Sigmoid colon (tissue), 7 donors: ENCODE measurements around the gene NFKB2. TPM values are rescaled to one million over a fixed set of nuclear protein-coding genes. Genes with fewer than 3 reads are reported as not detected.

Experiments
- DNase-seq: peaks from one replicate; pipeline ENCODE4 v3.0.0-alpha.2; 2019
- H3K27ac ChIP-seq, 4 donors: fragments of 200-600 bp; sonication (generic); one replicate each; pipeline ENCODE4 v1.5.1; 2016 to 2019; ENCODE audit warnings: mild to moderate bottlenecking in 1 of 4
- H3K27me3 ChIP-seq, 3 donors: fragments of 200-600 bp; sonication (generic); one replicate each; pipeline ENCODE4 v1.5.1; 2019; ENCODE audit warnings: mild to moderate bottlenecking in 1 of 3
- H3K36me3 ChIP-seq, 4 donors: fragments of 200-600 bp; sonication (generic); one replicate each; pipeline ENCODE4 v1.5.1; 2016 to 2019
- H3K4me1 ChIP-seq, 4 donors: fragments of 200-600 bp; sonication (generic); one replicate each; pipeline ENCODE4 v1.5.1; 2017 to 2019
- H3K4me3 ChIP-seq, 4 donors: fragments of 200-600 bp; sonication (generic); one replicate each; pipeline ENCODE4 v1.5.1; 2017 to 2019; ENCODE audit warnings: mild to moderate bottlenecking in 2 of 4, moderate library complexity in 1 of 4
- H3K9me3 ChIP-seq, 4 donors: fragments of 200-600 bp in 3 of 4; sonication (generic) in 3 of 4; one replicate each; pipeline versions ENCODE4 v1.5.1 to v1.6.1; 2013 to 2019
- CTCF ChIP-seq, 4 experiments: fragments of 450-650 bp in 3 of 4; fragments of 200-600 bp in 1 of 4; IDR thresholded peaks; one replicate each; pipeline ENCODE4 v1.5.1; 2016 to 2019; ENCODE audit warnings: antibody characterized with exemption in 4 of 4, mild to moderate bottlenecking in 3 of 4, moderate library complexity in 2 of 4
- EP300 ChIP-seq, 4 donors: sonication (generic); formaldehyde crosslinking; IDR thresholded peaks; one replicate each; pipeline ENCODE4 v1.6.1; 2017; ENCODE audit warnings: antibody characterized with exemption in 4 of 4
- POLR2A ChIP-seq, 2 donors: fragments of 450-650 bp; IDR thresholded peaks; one replicate each; pipeline ENCODE4 v1.6.1; 2016; ENCODE audit warnings: antibody characterized with exemption in 2 of 2, mild to moderate bottlenecking in 2 of 2, moderate library complexity in 2 of 2
- POLR2AphosphoS5 ChIP-seq, 4 donors: sonication (generic); formaldehyde crosslinking; IDR thresholded peaks; one replicate each; pipeline ENCODE4 v1.6.1; 2017; ENCODE audit warnings: antibody characterized with exemption in 4 of 4
- WGBS, 2 donors: extraction: QIAGEN DNeasy Blood & Tissue Kit; methylation state at CpG; one replicate each; pipeline ENCODE4 v1.1.7; 2013; 5-methylcytosine and 5-hydroxymethylcytosine counted together
- intact Hi-C: fragments of 100-400 bp; cut with DNase I; formaldehyde crosslinking; loops from one replicate; pipeline ENCODE4 v1.15.1; 2023
- polyA plus RNA-seq, 3 donors: library from polyadenylated mRNA; stranded (reverse); fragments of 200-250 nt; gene quantifications; one replicate each; pipeline ENCODE4 v1.2.3, GENCODE V29; 2013
- small RNA-seq, 3 donors: library from RNA; depleted of rRNA; stranded (forward); fragments of <200 nt; gene quantifications; one replicate each; pipeline ENCODE3, GENCODE V24; 2016
- total RNA-seq, 4 donors: library from RNA; depleted of rRNA; stranded (reverse); fragments of >200 nt; gene quantifications; one replicate each; pipeline ENCODE4 v1.1.0, GENCODE V29; 2016
- donor health status: healthy with polysubstance abuse.
- donor health status: Bipolar disorder and iron deficiency.
- donor health status: healthy.

NFKB2 gene
- total and polyA plus RNA-seq, 7 donors = 5.4 to 41.5 (median 31.6) TPM

- H3K4me1 ChIP-seq = peaks cover 0 to 20% (median 17%) of the 10 kb centered on the region in 4 donors
- H3K36me3 ChIP-seq = no peaks in the 10 kb centered on the region
- no peak for DNase-seq
- H3K9me3 ChIP-seq = no peaks in the 10 kb centered on the region
- H3K4me3 ChIP-seq = peak within 1 kb of the TSS; percentile 60 to 86 (median 70)
- intact Hi-C loops = loop anchor here (2.0 kb wide), 1 partner anchor 19 kb away; the partner anchor contains the start of gene CUEDC2
- H3K27ac ChIP-seq = peak within 1 kb of the TSS; percentile 83 to 88 (median 84)
- H3K27me3 ChIP-seq = no peaks in the 10 kb centered on the region
- WGBS, 2 donors = 8 to 27% methylated on average over 28 of the region's 28 CpGs
- TF ChIP-seq CTCF (IDR thresholded peaks at IDR 0.05) (no peak), POLR2AphosphoS5 (IDR thresholded peaks at IDR 0.05) (no peak), POLR2A (IDR thresholded peaks at IDR 0.05) (no peak), EP300 (IDR thresholded peaks at IDR 0.05) (no peak)
These were observed 55.8 kb downstream of the NFKB2 start, which contains the start of gene C10orf95 for GRCh38 chr10:102451105-102451969. C10orf95 (minus strand) TSS chr10:102451543; CDS start chr10:102451093, 450 bp downstream.

Small RNA genes within 50 kb of the gene (small RNA-seq; reads per million reads assigned to genes)
- 424 to 754 (median 478) reads per million in 3 donors for gene MIR146B

Other genes with a start within 250 kb of the NFKB2 start
- gene NOLC1, start 243.3 kb upstream of the NFKB2 start, total RNA-seq = 10 to 100 TPM; 30.2 to 50.0 (median 44.8) TPM
- 10 to 100 TPM; 14.4 to 51.4 (median 20.1) TPM for gene NOLC1, start 243.3 kb upstream of the NFKB2 start, polyA plus RNA-seq
- under 1 TPM in 1 of 4 donors, not detected in 3; 0.71 TPM for gene ELOVL3, start 169.4 kb upstream of the NFKB2 start, total RNA-seq
- gene ELOVL3, start 169.4 kb upstream of the NFKB2 start, polyA plus RNA-seq = under 1 TPM in 1 of 3 donors, not detected in 2; 0.45 TPM
- not detected for gene PITX3, start 154.2 kb upstream of the NFKB2 start, total RNA-seq
- not detected for gene PITX3, start 154.2 kb upstream of the NFKB2 start, polyA plus RNA-seq
- 10 to 100 TPM; 18.1 to 38.2 (median 21.4) TPM for gene GBF1, start 150.2 kb upstream of the NFKB2 start, total RNA-seq
- gene GBF1, start 150.2 kb upstream of the NFKB2 start, polyA plus RNA-seq = 10 to 100 TPM in 2 of 3 donors, 1 to 10 TPM in 1; 8.4 to 28.7 (median 14.8) TPM
- 100 to 1,000 TPM; 343 to 449 (median 417) TPM for gene PSD, start 23.1 kb downstream of the NFKB2 start, total RNA-seq
- 10 to 100 TPM in 1 of 3 donors, 1 to 10 TPM in 1, under 1 TPM in 1; 0.69 to 23.3 (median 6.0) TPM for gene PSD, start 23.1 kb downstream of the NFKB2 start, polyA plus RNA-seq
- gene FBXL15, start 25.1 kb downstream of the NFKB2 start, total RNA-seq = 10 to 100 TPM; 19.7 to 51.3 (median 34.2) TPM
- gene FBXL15, start 25.1 kb downstream of the NFKB2 start, polyA plus RNA-seq = 10 to 100 TPM; 19.0 to 36.7 (median 21.0) TPM
- gene CUEDC2, start 36.9 kb downstream of the NFKB2 start, total RNA-seq = 10 to 100 TPM; 65.2 to 93.5 (median 82.4) TPM
- gene CUEDC2, start 36.9 kb downstream of the NFKB2 start, polyA plus RNA-seq = 10 to 100 TPM; 30.0 to 47.7 (median 33.3) TPM
- gene C10orf95, start 55.8 kb downstream of the NFKB2 start, total RNA-seq = under 1 TPM in 1 of 4 donors, not detected in 3; 0.36 TPM
- gene C10orf95, start 55.8 kb downstream of the NFKB2 start, polyA plus RNA-seq = 1 to 10 TPM in 2 of 3 donors, under 1 TPM in 1; 0.92 to 2.4 (median 1.1) TPM
- gene ACTR1A, start 107.0 kb downstream of the NFKB2 start, total RNA-seq = 100 to 1,000 TPM; 124 to 146 (median 137) TPM
- gene ACTR1A, start 107.0 kb downstream of the NFKB2 start, polyA plus RNA-seq = 10 to 100 TPM; 48.6 to 75.0 (median 69.4) TPM
- gene SUFU, start 108.3 kb downstream of the NFKB2 start, total RNA-seq = 10 to 100 TPM in 1 of 4 donors, 1 to 10 TPM in 3; 5.0 to 10.5 (median 6.7) TPM
- 1 to 10 TPM; 1.2 to 6.6 (median 3.2) TPM for gene SUFU, start 108.3 kb downstream of the NFKB2 start, polyA plus RNA-seq
- 10 to 100 TPM; 58.9 to 88.6 (median 67.1) TPM for gene TRIM8, start 248.8 kb downstream of the NFKB2 start, total RNA-seq
- gene TRIM8, start 248.8 kb downstream of the NFKB2 start, polyA plus RNA-seq = 10 to 100 TPM; 25.0 to 53.0 (median 46.8) TPM